Fibroblast of lung (primary cell): Measurements from ENCODE around the gene HERPUD1. TPM values are rescaled to one million over a fixed set of nuclear protein-coding genes. Genes with fewer than 3 reads are reported as not detected.
"Not testable (repeated sequence)": the region's sequence is repeated elsewhere in the genome, so short reads cannot be mapped to it uniquely, and the experiment has no call there.

Experiments
- DNase-seq, 2 donors: peaks; one replicate each; pipeline versions ENCODE4 v3.0.0 to v3.0.0-alpha.2; 2010; ENCODE audit warnings: low read depth in 2 of 2
- H2AFZ ChIP-seq: 2 replicates; pipeline ENCODE4 v1.5.1; 2012; ENCODE audit warnings: low read length, control low read depth, inconsistent platforms
- H3K27ac ChIP-seq: 2 replicates; pipeline ENCODE4 v1.5.1; 2011; ENCODE audit warnings: low read length, control low read depth; ENCODE audit not compliant: insufficient read depth
- H3K27me3 ChIP-seq: 2 replicates; pipeline ENCODE4 v1.5.1; 2011; ENCODE audit warnings: mild to moderate bottlenecking, low read length; ENCODE audit not compliant: control insufficient read depth, insufficient read depth
- H3K36me3 ChIP-seq: 2 replicates; pipeline ENCODE4 v1.5.1; 2011; ENCODE audit warnings: low read length; ENCODE audit not compliant: control insufficient read depth, insufficient read depth
- H3K4me1 ChIP-seq: 2 replicates; pipeline ENCODE4 v1.5.1; 2011; ENCODE audit warnings: low read length; ENCODE audit not compliant: control insufficient read depth, insufficient read depth; ENCODE audit errors: extremely low read depth
- H3K4me2 ChIP-seq: 2 replicates; pipeline ENCODE4 v1.5.1; 2011; ENCODE audit warnings: low read length, control low read depth; ENCODE audit not compliant: insufficient read depth; ENCODE audit errors: extremely low read depth
- H3K4me3 ChIP-seq, 4 experiments: fragments of 200-600 bp in 1 of 4; sonication (generic) in 1 of 4; replicated peaks in 1 of 4; 2 replicates each; pipeline ENCODE4 v1.5.1; 2011 to 2016; ENCODE audit warnings: low read length in 4 of 4, low read depth in 3 of 4, mild to moderate bottlenecking in 3 of 4, control low read depth in 2 of 4, inconsistent platforms in 1 of 4, mixed read lengths in 1 of 4; ENCODE audit not compliant: insufficient read depth in 1 of 4; ENCODE audit errors: control extremely low read depth in 1 of 4
- H3K79me2 ChIP-seq: 2 replicates; pipeline ENCODE4 v1.5.1; 2012; ENCODE audit warnings: mild to moderate bottlenecking, low read length, inconsistent platforms; ENCODE audit not compliant: control insufficient read depth, insufficient read depth
- H3K9ac ChIP-seq: 2 replicates; pipeline ENCODE4 v1.5.1; 2011; ENCODE audit warnings: mild to moderate bottlenecking, low read length, control low read depth; ENCODE audit not compliant: insufficient read depth
- H3K9me3 ChIP-seq: 2 replicates; pipeline ENCODE4 v1.5.1; 2012; ENCODE audit warnings: low read depth, low read length; ENCODE audit not compliant: control insufficient read depth, insufficient read depth
- H4K20me1 ChIP-seq: 2 replicates; pipeline ENCODE4 v1.5.1; 2011; ENCODE audit warnings: low read length; ENCODE audit not compliant: control insufficient read depth, insufficient read depth; ENCODE audit errors: extremely low read depth
- EZH2 ChIP-seq: IDR thresholded peaks from 2 replicates; pipeline ENCODE4 v1.5.1; 2012; ENCODE audit warnings: low read length, control low read depth, mild to moderate bottlenecking; ENCODE audit errors: missing control alignments
- polyA minus RNA-seq: library from RNA; depleted of rRNA, polyadenylated mRNA; stranded (reverse); fragments of >200 nt; gene quantifications from 2 replicates; pipeline ENCODE4 v1.2.3, GENCODE V29; 2011; ENCODE audit warnings: low replicate concordance
- polyA plus RNA-seq, 2 donors: library from polyadenylated mRNA; depleted of rRNA in 1 of 2; stranded (reverse) in 1 of 2; unstranded in 1 of 2; fragments of >200 nt; gene quantifications; 2 replicates each; pipeline ENCODE4 v1.2.1, GENCODE V29; 2011 to 2012; ENCODE audit warnings: missing spikeins in 1 of 2
- total RNA-seq: library from RNA; depleted of rRNA; stranded (reverse); fragments of >200 nt; gene quantifications from 2 replicates; pipeline ENCODE4 v1.2.1, GENCODE V29; 2014
- TF ChIP-seq, protein P1 (sequence below), 2 donors: IDR thresholded peaks in 1 of 2; conservative IDR thresholded peaks in 1 of 2; 1 replicate in 1 of 2; 2 replicates in 1 of 2; pipeline ENCODE4 v1.5.1; 2011 to 2012; ENCODE audit warnings: low read length in 2 of 2, control low read depth in 1 of 2, inconsistent platforms in 1 of 2, low read depth in 1 of 2, mild to moderate bottlenecking in 1 of 2

The HERPUD1 gene
- total RNA-seq (111 and 117 TPM in 2 replicates), polyA plus RNA-seq (127 and 199 TPM in 2 replicates), polyA minus RNA-seq (241 and 266 TPM in 2 replicates)
- 68.9 and 89.8 TPM in 2 replicates for polyA plus RNA-seq (2012)

DNA sequence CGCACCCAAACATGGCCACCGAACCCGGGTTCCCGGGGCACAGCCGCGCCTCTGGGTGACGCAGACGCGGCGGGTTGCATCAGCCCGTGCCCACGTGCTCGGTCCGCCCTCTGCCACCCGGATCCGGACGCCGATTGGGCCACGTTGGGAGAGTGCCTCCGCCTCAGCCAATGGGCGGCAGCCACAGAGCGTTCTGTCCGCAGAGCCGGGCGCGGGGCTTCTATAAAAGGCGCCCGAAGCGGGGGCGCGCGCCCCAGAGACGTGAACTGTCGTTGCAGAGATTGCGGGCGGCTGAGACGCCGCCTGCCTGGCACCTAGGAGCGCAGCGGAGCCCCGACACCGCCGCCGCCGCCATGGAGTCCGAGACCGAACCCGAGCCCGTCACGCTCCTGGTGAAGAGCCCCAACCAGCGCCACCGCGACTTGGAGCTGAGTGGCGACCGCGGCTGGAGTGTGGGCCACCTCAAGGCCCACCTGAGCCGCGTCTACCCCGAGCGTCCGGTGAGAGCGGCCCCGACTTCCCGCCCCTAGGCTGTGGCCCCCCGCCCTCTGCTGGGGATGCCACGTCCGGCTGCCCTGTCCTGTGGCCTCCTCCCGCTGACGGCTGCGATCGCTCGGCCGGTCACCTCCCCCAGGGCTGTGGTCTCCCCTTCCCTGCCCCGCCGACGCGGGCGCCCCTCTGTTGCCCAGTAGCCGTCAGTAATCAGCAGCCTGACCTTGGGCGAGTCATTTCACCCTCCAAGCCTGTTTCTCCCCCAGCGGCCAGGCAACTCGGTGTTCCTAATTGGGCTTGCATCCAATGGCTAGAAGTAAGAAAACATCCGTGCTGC is at the start of gene HERPUD1:
HERPUD1 (plus strand) TSS at position 251 of the 829 bp plus-strand sequence; CDS start at position 354, 103 bp downstream.
- TF ChIP-seq EZH2 = no peak
- TF ChIP-seq, protein P1, sequence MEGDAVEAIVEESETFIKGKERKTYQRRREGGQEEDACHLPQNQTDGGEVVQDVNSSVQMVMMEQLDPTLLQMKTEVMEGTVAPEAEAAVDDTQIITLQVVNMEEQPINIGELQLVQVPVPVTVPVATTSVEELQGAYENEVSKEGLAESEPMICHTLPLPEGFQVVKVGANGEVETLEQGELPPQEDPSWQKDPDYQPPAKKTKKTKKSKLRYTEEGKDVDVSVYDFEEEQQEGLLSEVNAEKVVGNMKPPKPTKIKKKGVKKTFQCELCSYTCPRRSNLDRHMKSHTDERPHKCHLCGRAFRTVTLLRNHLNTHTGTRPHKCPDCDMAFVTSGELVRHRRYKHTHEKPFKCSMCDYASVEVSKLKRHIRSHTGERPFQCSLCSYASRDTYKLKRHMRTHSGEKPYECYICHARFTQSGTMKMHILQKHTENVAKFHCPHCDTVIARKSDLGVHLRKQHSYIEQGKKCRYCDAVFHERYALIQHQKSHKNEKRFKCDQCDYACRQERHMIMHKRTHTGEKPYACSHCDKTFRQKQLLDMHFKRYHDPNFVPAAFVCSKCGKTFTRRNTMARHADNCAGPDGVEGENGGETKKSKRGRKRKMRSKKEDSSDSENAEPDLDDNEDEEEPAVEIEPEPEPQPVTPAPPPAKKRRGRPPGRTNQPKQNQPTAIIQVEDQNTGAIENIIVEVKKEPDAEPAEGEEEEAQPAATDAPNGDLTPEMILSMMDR (conservative IDR thresholded peaks at IDR 0.05 in 1 of 2, IDR thresholded peaks at IDR 0.05 in 1 of 2; ENCODE audit: low read depth in 1 of 2, low read length in 2 of 2) = peak in 1 of 2 donors; percentile 12
- no peaks in the 10 kb centered on the region for H3K27me3 ChIP-seq
- peak within 1 kb of the TSS; percentile 90 for H3K27ac ChIP-seq
- DNase-seq = peak; percentile 95 to 98
- no peaks in the 10 kb centered on the region for H3K9me3 ChIP-seq
- peaks cover 7% of the 10 kb centered on the region for H3K36me3 ChIP-seq
- H3K9ac ChIP-seq = peak within 1 kb of the TSS; percentile 98
- peaks cover 3% of the 10 kb centered on the region for H3K4me1 ChIP-seq
- H3K4me2 ChIP-seq = peak within 1 kb of the TSS; percentile 81
- H3K4me3 ChIP-seq = peak within 1 kb of the TSS; percentile 80 to 100 (median 94)
- peaks cover 44% of the 10 kb centered on the region for H3K79me2 ChIP-seq
- peaks cover 4% of the 10 kb centered on the region for H4K20me1 ChIP-seq
- H2AFZ ChIP-seq = no peak within 1 kb of the TSS

GRCh38 chr16:56883586-56883985 is 48.4 kb upstream of the HERPUD1 start:
- Histone ChIP-seq H3K4me2 (no peak overlapping the region), H3K36me3 (no peaks in the 10 kb centered on the region), H3K79me2 (no peaks in the 10 kb centered on the region), H4K20me1 (no peaks in the 10 kb centered on the region), H3K9me3 (no peaks in the 10 kb centered on the region), H3K9ac (no peak overlapping the region), H3K4me1 (no peaks in the 10 kb centered on the region), H3K4me3 (no peak overlapping the region), H2AFZ (no peak overlapping the region), H3K27ac (no peak overlapping the region), H3K27me3 (no peaks in the 10 kb centered on the region)
- TF ChIP-seq EZH2 = no peak
- TF ChIP-seq, protein P1 (conservative IDR thresholded peaks at IDR 0.05 in 1 of 2, IDR thresholded peaks at IDR 0.05 in 1 of 2; ENCODE audit: low read depth in 1 of 2, low read length in 2 of 2) = no peak
- DNase-seq = no peak

DNA sequence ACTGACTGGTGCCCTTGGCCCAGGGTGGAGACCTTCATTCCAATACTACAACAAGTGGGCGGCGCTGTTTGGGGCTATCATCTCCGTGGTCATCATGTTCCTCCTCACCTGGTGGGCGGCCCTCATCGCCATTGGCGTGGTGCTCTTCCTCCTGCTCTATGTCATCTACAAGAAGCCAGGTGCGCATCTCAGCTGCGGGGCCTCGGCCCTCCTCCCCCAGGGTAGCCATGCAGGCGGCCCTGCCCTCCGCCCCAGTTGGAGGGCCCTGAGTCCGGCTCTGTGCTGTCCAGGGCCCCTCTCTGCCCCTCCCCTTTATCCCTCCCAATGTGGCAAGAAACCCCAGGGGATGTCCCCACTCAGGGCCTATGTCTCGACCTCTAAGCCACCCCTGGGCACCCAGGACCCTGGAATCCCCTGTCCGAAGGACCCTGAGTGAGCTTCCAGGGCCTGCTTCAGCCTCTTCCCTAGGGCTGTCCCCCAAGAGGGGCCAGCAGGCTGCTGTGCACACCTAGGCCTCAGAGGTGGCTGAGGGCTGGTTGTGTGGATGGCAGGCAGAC is 47.8 kb upstream of the HERPUD1 start:
- Histone ChIP-seq H3K4me2 (no peak overlapping the region), H3K27me3 (no peaks in the 10 kb centered on the region), H4K20me1 (no peaks in the 10 kb centered on the region), H3K27ac (no peak overlapping the region), H3K9me3 (no peaks in the 10 kb centered on the region), H3K9ac (no peak overlapping the region), H3K79me2 (no peaks in the 10 kb centered on the region), H3K36me3 (no peaks in the 10 kb centered on the region), H2AFZ (no peak overlapping the region), H3K4me3 (no peak overlapping the region), H3K4me1 (no peaks in the 10 kb centered on the region)
- TF ChIP-seq, protein P1 (conservative IDR thresholded peaks at IDR 0.05 in 1 of 2, IDR thresholded peaks at IDR 0.05 in 1 of 2; ENCODE audit: low read depth in 1 of 2, low read length in 2 of 2) = no peak
- no peak for TF ChIP-seq EZH2
- DNase-seq = no peak

DNA sequence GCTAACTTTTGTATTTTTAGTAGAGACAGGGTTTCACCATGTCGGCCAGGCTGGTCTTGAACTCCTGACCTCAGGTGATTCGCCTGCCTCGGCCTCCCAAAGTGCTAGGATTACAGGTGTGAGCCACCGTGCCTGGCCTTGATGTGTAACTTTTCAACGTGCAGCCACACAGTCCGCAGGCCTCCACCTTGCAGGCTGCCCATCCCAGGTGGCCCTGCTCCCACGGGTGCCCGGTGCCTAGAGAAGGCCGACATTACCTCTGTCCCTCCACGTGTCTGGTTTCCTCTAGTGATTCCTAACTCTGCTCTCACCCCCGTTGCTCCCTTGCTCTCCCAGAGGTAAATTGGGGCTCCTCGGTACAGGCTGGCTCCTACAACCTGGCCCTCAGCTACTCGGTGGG is 47.0 kb upstream of the HERPUD1 start:
- H3K9me3 ChIP-seq, H3K4me3 ChIP-seq, H4K20me1 ChIP-seq, H3K4me2 ChIP-seq, H3K27ac ChIP-seq, H2AFZ ChIP-seq, H3K9ac ChIP-seq, H3K79me2 ChIP-seq, DNase-seq, H3K27me3 ChIP-seq, H3K4me1 ChIP-seq, H3K36me3 ChIP-seq: not testable (repeated sequence)
